ENCODE data around the gene ALDH1A2.
"Not testable (repeated sequence)": the region's sequence is repeated elsewhere in the genome, so short reads cannot be mapped to it uniquely, and the experiment has no call there.

Gene ALDH1A2

DNA sequence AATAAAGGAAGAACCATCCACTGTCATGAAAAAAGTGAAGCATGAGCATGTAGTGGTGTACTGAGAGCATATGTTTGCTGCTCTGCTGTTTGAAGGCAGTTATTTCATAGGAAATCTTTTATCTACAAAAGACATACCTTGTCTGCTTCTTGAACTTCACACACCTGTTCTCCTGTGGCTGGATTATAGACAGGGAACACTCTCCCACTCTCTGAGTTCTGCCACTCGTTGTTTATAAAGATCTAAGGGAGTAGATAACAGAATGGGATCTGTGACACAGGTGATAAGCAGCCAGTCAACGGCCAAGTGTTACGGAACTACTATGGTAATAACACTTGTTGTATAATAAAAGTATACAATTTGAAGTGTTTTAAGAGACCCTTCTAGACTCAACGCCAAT lies 51.5 kb downstream of the ALDH1A2 start:
- Mint-ChIP-seq H3K4me1 (ENCODE audit: low read depth) (no peaks in the 10 kb centered on the region), H3K9me3 (ENCODE audit: low read depth) (no peaks in the 10 kb centered on the region), H3K27me3 (peaks cover 9% of the 10 kb centered on the region), H3K27ac (no peak overlapping the region), H3K4me3 (no peak overlapping the region), H3K36me3 (no peaks in the 10 kb centered on the region)

DNA sequence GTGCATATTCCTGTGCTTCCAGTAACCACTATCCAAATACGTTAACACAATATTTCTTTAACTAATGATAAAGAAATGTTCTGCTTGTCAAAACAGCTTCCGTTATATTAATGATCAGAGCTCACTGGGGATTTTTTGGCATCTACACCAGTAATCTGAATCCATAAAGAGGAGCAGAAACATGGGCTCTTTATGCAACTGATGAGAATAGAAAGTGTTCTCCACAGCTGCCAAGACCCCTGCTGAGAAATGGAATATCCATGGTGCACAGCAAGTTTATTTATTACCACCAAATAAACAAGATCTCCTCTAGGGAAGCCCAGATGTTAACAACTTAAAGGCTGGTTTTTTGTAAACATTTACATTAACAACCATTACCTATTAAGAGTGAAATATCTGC lies 54.5 kb downstream of the ALDH1A2 start:
- peaks cover 8% of the 10 kb centered on the region for H3K27me3 Mint-ChIP-seq
- H3K4me1 Mint-ChIP-seq (ENCODE audit: low read depth): no peaks in the 10 kb centered on the region
- H3K4me3 Mint-ChIP-seq: no peak overlapping the region
- H3K27ac Mint-ChIP-seq: no peak overlapping the region
- peaks cover 7% of the 10 kb centered on the region for H3K9me3 Mint-ChIP-seq (ENCODE audit: low read depth)
- no peaks in the 10 kb centered on the region for H3K36me3 Mint-ChIP-seq

DNA sequence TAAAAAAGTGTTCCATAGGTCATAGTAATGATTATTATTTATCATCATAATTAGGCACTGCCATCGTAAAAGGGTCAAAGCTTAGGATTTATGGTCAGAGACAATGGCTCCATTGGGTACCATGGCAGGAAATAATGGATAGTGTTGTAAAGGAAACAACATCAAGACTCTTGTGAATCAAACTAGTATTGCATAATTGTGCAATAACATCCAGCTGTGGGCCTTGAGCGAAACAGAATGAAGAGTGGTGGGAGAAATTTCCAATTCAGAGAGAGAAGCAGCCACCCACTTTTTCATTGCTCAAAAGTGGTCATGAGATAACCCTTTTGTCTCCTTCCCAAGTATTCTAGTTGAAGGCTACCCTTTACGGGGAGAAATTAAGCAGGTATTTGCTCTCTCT lies 61.7 kb downstream of the ALDH1A2 start:
- Mint-ChIP-seq H3K27me3 (peaks cover 10% of the 10 kb centered on the region), H3K4me3 (no peak overlapping the region), H3K4me1 (ENCODE audit: low read depth) (no peaks in the 10 kb centered on the region), H3K27ac (no peak overlapping the region), H3K9me3 (ENCODE audit: low read depth) (peaks cover 7% of the 10 kb centered on the region), H3K36me3 (no peaks in the 10 kb centered on the region)

DNA sequence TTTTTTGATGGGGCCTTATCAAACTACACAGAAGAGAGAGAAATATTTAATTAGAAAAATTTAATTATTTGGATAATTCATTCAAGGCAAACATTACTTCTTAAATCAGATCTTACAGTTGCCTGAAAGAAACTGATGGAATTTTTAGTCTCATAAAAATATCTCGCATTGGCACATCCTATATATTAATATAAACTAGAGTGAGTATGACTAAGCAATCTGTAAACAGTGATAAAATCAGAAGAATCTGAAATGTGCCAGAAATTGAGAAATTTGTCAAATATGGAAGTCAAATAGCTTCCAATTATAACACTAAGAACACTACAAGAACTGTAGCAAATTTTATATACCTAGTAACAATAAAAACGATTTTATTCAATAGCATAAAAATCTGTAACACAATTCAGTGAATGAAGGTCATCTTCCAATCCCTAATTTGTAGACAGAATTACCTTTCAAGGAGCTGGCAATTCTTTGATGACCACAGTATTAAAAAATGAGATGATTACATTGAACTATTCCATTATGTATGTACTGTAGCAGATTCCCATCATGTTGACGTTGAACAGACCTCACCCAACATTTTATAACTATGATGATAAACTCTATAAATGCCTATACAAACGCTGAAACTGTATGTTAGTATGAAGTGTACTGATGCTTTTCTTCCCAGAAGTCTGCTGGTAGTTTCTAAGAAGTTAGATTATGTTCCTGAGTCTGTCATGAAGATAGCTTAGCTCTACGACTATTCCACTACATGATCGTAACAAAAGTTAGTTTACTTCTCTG lies 63.0 kb downstream of the ALDH1A2 start:
- Mint-ChIP-seq H3K4me1 (ENCODE audit: low read depth) (no peaks in the 10 kb centered on the region), H3K27ac (no peak overlapping the region), H3K9me3 (ENCODE audit: low read depth) (peaks cover 10% of the 10 kb centered on the region), H3K27me3 (peaks cover 14% of the 10 kb centered on the region), H3K4me3 (no peak overlapping the region), H3K36me3 (no peaks in the 10 kb centered on the region)

DNA sequence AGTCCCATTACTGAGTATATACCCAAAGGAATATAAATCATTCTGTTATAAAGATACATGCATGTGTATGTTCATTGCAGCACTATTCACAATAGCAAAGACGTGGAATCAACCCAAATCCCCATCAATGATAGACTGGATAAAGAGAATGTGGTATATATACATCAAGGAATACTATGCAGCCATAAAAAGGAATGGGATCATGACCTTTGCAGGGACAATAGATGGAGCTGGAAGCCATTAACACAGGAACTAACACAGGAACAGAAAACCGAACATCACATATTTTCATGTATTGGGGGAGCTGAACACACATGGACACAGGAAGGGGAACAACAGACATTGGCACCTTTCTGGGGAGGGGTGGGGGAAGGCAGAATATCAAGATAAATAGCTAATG lies 65.8 kb downstream of the ALDH1A2 start:
- not testable (repeated sequence) for H3K4me1 Mint-ChIP-seq (ENCODE audit: low read depth); H3K27ac Mint-ChIP-seq; H3K4me3 Mint-ChIP-seq; H3K36me3 Mint-ChIP-seq; H3K9me3 Mint-ChIP-seq (ENCODE audit: low read depth)
- peaks cover 22% of the 10 kb centered on the region for H3K27me3 Mint-ChIP-seq

DNA sequence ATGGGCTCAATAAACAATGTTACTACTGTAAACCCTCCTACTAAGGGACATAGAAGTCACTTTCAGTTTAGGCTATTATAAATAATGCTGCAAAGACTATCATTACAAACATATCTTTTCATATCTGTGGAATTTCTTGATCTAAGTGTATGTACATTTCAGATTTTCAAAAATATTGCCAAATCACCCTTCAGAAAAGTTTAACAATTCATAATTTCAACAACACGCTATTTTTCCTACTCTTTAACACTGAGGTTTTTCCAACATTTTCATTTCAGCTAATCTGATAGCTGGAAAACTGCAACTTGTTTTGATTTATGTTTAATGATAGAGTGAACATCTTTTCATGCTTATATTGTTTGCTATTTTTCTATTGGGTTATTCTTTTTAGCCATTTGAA lies 69.0 kb downstream of the ALDH1A2 start:
- H3K27ac Mint-ChIP-seq: no peak overlapping the region
- no peak overlapping the region for H3K4me3 Mint-ChIP-seq
- H3K9me3 Mint-ChIP-seq (ENCODE audit: low read depth): peaks cover 3% of the 10 kb centered on the region
- no peaks in the 10 kb centered on the region for H3K36me3 Mint-ChIP-seq
- H3K27me3 Mint-ChIP-seq: peaks cover 27% of the 10 kb centered on the region
- no peaks in the 10 kb centered on the region for H3K4me1 Mint-ChIP-seq (ENCODE audit: low read depth)

DNA sequence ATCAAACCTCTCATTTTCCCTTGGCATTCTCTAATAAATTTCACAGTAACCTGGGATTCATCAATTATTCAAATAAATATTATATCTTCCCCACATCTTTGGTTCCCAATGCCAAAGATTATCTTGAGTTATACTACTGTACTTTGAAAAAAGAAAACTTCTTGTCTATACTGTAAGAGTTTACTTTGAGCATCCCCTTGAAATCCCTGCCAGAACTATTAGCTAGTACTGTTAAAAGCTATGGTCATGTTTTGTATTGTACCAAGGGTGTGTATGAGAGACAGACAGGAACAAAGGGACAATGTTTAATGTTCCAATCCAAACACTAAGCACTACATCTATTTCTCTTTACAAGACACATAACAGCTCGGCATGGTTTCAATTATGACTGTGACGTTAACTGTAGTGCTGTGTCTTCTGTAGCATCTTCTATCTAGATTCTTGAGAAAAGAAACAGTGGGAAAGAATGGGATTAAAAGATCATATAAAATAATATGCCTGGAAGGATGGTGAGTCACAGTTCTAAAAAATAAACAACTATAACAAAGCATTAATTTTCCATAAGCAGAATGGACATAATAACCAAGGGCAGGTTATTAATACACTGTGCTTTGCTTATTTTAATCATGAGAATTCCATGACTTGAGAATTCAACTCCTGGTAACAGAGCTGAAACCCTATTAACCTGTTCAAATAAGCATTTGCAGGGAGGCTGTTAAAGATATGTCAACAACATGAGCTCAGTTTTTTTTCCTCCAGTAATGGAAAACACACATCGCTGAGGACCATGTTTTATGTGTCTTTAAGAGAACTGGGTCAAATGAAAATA lies 71.1 kb downstream of the ALDH1A2 start:
- H3K4me3 Mint-ChIP-seq: no peak overlapping the region
- H3K4me1 Mint-ChIP-seq (ENCODE audit: low read depth): no peaks in the 10 kb centered on the region
- no peak overlapping the region for H3K27ac Mint-ChIP-seq
- peaks cover 23% of the 10 kb centered on the region for H3K27me3 Mint-ChIP-seq
- H3K36me3 Mint-ChIP-seq: no peaks in the 10 kb centered on the region
- peaks cover 3% of the 10 kb centered on the region for H3K9me3 Mint-ChIP-seq (ENCODE audit: low read depth)

DNA sequence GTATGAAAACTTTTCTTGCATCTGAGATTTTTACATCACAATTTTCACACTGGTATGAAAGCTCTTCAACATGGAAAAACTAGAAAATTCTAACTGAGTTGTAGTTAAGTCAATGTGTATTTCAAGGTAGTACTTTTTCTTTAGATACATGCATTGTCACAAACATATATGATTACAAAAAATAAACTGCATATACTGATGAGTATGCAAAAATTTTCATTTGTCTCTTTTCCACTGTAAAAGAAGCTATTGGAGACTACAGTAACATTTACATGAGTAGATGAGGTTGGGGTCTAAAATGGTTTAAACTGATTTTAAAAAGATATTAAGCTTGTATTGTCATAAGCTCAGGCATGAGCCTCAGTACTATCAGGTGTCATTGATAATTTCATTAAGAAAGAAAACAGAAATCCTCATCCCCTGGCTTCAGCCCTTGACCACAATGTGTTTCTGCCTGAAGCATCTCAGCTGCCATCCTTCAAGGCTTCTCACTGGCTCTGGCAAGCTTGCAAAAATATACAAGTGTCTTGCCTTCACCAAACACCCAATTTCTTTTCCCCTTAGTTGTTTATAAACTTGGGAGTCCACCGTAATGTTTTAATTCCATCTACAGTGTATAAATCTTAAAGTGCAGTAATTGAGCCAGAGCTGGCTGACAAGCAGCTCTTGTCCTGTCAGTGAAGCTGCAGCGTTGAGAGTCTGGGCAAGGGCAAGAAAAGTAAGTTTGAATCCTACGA lies 71.9 kb downstream of the ALDH1A2 start:
- H3K9me3 Mint-ChIP-seq (ENCODE audit: low read depth): peaks cover 3% of the 10 kb centered on the region
- H3K4me1 Mint-ChIP-seq (ENCODE audit: low read depth): no peaks in the 10 kb centered on the region
- no peaks in the 10 kb centered on the region for H3K36me3 Mint-ChIP-seq
- H3K27me3 Mint-ChIP-seq: peaks cover 19% of the 10 kb centered on the region
- H3K4me3 Mint-ChIP-seq: no peak overlapping the region
- H3K27ac Mint-ChIP-seq: no peak overlapping the region

DNA sequence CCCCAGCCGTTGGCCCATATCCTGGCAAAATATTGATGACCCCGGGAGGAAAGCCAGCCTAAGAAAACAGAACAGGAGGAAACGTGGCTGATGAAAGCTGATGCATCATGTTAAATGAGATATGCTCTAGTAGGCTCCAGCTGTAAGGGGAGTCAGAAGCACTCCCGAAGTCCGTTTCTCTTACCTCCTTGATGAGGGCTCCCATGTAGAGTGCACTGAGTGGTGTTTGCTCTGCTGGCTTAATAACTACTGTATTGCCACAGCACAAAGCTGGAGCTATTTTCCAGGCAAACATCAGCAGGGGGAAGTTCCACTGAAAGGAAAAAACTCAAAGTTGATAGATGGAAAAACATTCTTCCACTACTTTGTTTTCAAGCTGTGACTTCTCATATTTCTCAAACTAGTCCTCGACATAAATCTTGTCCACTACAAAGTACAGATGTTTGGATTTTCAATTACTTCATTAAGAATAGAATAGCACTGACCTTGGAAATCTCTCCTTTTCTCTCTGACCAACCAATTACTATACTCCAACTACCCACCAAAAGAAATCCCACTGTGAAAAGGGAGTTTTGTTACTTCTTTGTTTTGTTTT lies 72.7 kb downstream of the ALDH1A2 start:
- Mint-ChIP-seq H3K27me3 (peaks cover 17% of the 10 kb centered on the region), H3K36me3 (no peaks in the 10 kb centered on the region), H3K9me3 (ENCODE audit: low read depth) (no peaks in the 10 kb centered on the region), H3K4me1 (ENCODE audit: low read depth) (no peaks in the 10 kb centered on the region), H3K27ac (no peak overlapping the region), H3K4me3 (no peak overlapping the region)

DNA sequence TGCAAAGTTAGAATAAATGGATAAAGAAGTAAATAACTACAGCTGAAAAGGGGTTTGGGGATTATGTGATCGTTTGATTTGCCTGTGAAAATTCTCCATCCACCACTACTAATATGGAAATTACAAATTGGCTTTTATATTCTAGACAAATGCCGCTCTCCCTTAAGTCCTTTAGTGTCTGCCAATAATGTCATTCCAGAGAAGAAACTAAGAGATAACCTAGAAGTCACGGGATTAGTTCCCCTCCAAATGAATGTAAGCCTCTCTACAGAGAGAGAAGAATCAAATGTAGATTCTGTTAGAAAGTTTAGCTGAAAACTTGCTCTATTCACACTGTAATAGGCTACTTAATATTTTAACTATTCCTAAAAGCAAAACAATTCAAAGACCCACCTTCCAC lies 92.0 kb downstream of the ALDH1A2 start:
- H3K27ac Mint-ChIP-seq: no peak overlapping the region
- H3K36me3 Mint-ChIP-seq: no peaks in the 10 kb centered on the region
- no peak overlapping the region for H3K4me3 Mint-ChIP-seq
- no peaks in the 10 kb centered on the region for H3K9me3 Mint-ChIP-seq (ENCODE audit: low read depth)
- H3K4me1 Mint-ChIP-seq (ENCODE audit: low read depth): no peaks in the 10 kb centered on the region
- peaks cover 2% of the 10 kb centered on the region for H3K27me3 Mint-ChIP-seq

DNA sequence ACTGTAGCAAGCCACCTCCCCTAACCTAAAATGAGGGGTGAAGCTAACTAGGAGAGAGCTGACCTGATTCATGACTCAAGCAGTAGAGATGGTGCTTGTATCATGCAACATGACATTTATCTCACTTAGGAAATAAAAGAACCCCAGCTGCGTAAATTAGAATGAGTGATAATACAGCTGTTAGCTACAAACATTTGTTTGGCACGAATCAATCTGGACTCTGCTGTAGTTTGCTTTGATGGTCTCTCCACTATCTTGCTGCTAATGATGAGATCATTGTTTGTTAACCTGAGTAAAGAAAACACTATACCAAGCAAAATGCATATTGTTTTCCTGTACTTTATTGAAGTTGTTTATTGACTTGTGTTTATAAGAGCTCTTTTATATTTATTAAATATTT lies 92.6 kb downstream of the ALDH1A2 start:
- Mint-ChIP-seq H3K36me3 (no peaks in the 10 kb centered on the region), H3K4me3 (no peak overlapping the region), H3K4me1 (ENCODE audit: low read depth) (no peaks in the 10 kb centered on the region), H3K27me3 (no peaks in the 10 kb centered on the region), H3K27ac (no peak overlapping the region), H3K9me3 (ENCODE audit: low read depth) (no peaks in the 10 kb centered on the region)

DNA sequence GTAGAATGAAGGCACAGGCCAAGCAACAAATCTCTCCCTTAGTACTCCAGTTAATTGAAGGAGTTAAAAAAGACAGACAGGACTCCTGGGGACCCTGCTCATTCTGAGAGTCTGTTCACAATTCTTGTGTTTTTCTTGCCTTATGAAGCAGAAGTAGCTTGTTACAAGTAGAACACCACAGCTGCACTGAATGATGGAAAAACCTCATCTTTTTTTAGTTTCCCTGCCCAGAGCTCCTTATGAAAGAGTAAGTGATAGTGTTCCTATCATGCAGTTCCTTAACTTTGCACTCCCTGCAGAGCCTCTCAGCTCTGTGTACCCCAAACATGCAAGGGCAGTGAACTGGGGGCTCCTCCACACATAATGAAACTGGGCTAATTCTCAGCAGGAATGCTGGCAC lies 95.5 kb downstream of the ALDH1A2 start:
- no peaks in the 10 kb centered on the region for H3K9me3 Mint-ChIP-seq (ENCODE audit: low read depth)
- H3K27me3 Mint-ChIP-seq: no peaks in the 10 kb centered on the region
- H3K36me3 Mint-ChIP-seq: no peaks in the 10 kb centered on the region
- no peak overlapping the region for H3K27ac Mint-ChIP-seq
- H3K4me3 Mint-ChIP-seq: no peak overlapping the region
- H3K4me1 Mint-ChIP-seq (ENCODE audit: low read depth): no peaks in the 10 kb centered on the region

DNA sequence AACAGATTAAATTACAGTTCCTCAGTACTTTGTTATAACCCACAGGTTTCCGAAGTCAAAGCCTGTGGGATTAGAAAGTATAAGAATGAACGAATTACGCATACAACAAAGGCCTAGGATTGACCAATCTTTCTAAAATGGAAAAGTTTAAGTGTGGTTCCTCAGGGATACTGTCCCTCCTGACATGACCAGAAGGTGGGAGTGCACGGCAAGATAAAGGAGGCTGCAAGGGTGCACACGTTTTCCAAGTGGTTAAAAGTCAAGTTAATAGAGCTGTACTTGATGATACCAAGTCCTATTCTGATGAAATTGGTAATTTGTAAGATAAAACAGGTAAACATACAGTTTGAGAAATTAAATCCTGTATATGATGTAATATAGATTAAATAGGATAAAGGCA lies 96.2 kb downstream of the ALDH1A2 start:
- Mint-ChIP-seq H3K27ac (no peak overlapping the region), H3K9me3 (ENCODE audit: low read depth) (no peaks in the 10 kb centered on the region), H3K4me1 (ENCODE audit: low read depth) (no peaks in the 10 kb centered on the region), H3K4me3 (no peak overlapping the region), H3K27me3 (no peaks in the 10 kb centered on the region), H3K36me3 (no peaks in the 10 kb centered on the region)

DNA sequence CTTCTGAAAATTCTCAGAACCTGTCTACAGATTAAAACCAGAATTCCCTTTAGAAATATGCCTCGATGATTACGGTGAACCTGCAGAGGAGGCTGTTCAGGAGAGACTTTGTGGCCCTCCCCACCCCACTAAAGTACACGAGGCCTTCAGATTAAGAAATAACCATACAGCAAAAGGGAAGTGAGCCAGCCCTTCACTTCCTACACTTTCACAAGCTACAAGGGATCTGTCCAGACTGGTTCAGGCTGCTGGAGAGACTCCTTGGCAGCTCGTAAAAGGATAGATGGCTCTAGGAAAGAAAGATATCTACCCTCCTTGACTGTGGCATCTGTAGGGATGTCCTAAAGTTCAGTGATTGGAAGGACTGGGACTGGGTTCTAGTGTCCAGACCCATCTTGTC lies 102.6 kb downstream of the ALDH1A2 start:
- Mint-ChIP-seq H3K4me1 (ENCODE audit: low read depth) (no peaks in the 10 kb centered on the region), H3K27ac (no peak overlapping the region), H3K4me3 (no peak overlapping the region), H3K9me3 (ENCODE audit: low read depth) (no peaks in the 10 kb centered on the region), H3K36me3 (no peaks in the 10 kb centered on the region), H3K27me3 (peaks cover 7% of the 10 kb centered on the region)

DNA sequence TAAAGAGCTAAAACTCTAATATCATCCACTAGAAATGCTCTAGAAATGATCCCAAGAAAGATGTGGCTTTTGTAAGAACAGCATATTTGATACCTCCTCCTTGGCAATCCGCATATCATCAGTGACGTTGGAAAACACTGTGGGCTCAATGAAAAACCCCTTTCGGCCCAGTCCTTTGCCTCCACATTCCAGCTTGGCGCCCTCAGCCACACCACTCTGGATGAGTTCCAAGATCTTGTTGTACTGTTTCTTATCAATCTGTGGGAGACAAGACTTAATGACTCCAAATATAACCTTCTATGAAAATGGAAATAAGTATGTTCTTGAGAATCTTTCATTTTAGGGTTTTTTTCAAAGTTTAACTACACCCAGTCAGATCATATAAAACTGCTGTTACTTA lies 103.6 kb downstream of the ALDH1A2 start:
- no peaks in the 10 kb centered on the region for H3K36me3 Mint-ChIP-seq

More for the DNA sequence above, 103.6 kb downstream of the ALDH1A2 start:
- Mint-ChIP-seq H3K27me3 (peaks cover 7% of the 10 kb centered on the region), H3K9me3 (ENCODE audit: low read depth) (no peaks in the 10 kb centered on the region), H3K27ac (no peak overlapping the region), H3K4me1 (ENCODE audit: low read depth) (no peaks in the 10 kb centered on the region), H3K4me3 (no peak overlapping the region)
